CD8-positive, alpha-beta memory T cell (primary cell): ENCODE data around the gene SBNO2. TPM values are rescaled to one million over a fixed set of nuclear protein-coding genes. Genes with fewer than 3 reads are reported as not detected.
A peak's percentile ranks its signal among the peaks of the same experiment; 100 is the strongest.

Source experiments
- CTCF ChIA-PET: fragments of 350-600 bp; sonication (Branson Sonifier 250); formaldehyde crosslinking; loops from one replicate; lab custom pipeline; 2021; ENCODE audit warnings: antibody characterized with exemption; lab: Charles Lee
- POLR2A ChIA-PET: fragments of 350-600 bp; sonication (Branson Sonifier 250); formaldehyde crosslinking; loops from one replicate; lab custom pipeline; 2021; ENCODE audit warnings: antibody characterized with exemption; lab: Charles Lee
- DNase-seq, 5 donors: peaks; one replicate each; pipeline versions ENCODE4 v3.0.0 to v3.0.0-alpha.2; 2020 to 2022; ENCODE audit warnings: mixed read lengths in 1 of 5
- H3K27ac ChIP-seq: one replicate; pipeline ENCODE4 v1.7.0; 2013; ENCODE audit warnings: low read depth, mild to moderate bottlenecking, low read length, moderate library complexity
- H3K27me3 ChIP-seq: 2 replicates; pipeline ENCODE4 v1.7.0; 2013; ENCODE audit warnings: low read length, mild to moderate bottlenecking; ENCODE audit not compliant: insufficient read depth, poor library complexity, severe bottlenecking
- H3K36me3 ChIP-seq: 2 replicates; pipeline ENCODE4 v1.7.0; 2013; ENCODE audit warnings: mild to moderate bottlenecking, low read length, moderate library complexity; ENCODE audit not compliant: insufficient read depth
- H3K4me1 ChIP-seq: 2 replicates; pipeline ENCODE4 v1.7.0; 2013; ENCODE audit warnings: mild to moderate bottlenecking, low read length, moderate library complexity; ENCODE audit not compliant: insufficient read depth
- H3K4me3 ChIP-seq: 2 replicates; pipeline ENCODE4 v1.7.0; 2013; ENCODE audit warnings: mild to moderate bottlenecking, low read length
- H3K9me3 ChIP-seq: 2 replicates; pipeline ENCODE4 v1.7.0; 2013; ENCODE audit warnings: mild to moderate bottlenecking, low read length
- H3K27ac Mint-ChIP-seq, 8 donors: one replicate each; pipeline ENCODE4 v1.8.0; 2020 to 2021; ENCODE audit warnings: mixed read lengths in 8 of 8, mild to moderate bottlenecking in 6 of 8, inconsistent platforms in 3 of 8, moderate library complexity in 3 of 8
- H3K27me3 Mint-ChIP-seq, 2 donors: one replicate each; pipeline ENCODE4 v1.8.0; 2020 to 2021; ENCODE audit warnings: mixed read lengths in 2 of 2, mild to moderate bottlenecking in 1 of 2, moderate library complexity in 1 of 2
- H3K36me3 Mint-ChIP-seq, 3 donors: one replicate each; pipeline ENCODE4 v1.8.0; 2020 to 2021; ENCODE audit warnings: mixed read lengths in 3 of 3, inconsistent platforms in 1 of 3, mild to moderate bottlenecking in 1 of 3
- H3K4me1 Mint-ChIP-seq, 3 donors: one replicate each; pipeline ENCODE4 v1.8.0; 2020 to 2021; ENCODE audit warnings: mixed read lengths in 3 of 3, inconsistent platforms in 1 of 3, mild to moderate bottlenecking in 1 of 3
- H3K4me3 Mint-ChIP-seq, 7 donors: one replicate each; pipeline ENCODE4 v1.8.0; 2020 to 2021; ENCODE audit warnings: mixed read lengths in 7 of 7, mild to moderate bottlenecking in 6 of 7, moderate library complexity in 4 of 7, inconsistent platforms in 2 of 7
- H3K9me3 Mint-ChIP-seq, 5 donors: one replicate each; pipeline ENCODE4 v1.8.0; 2020 to 2022; ENCODE audit warnings: mixed read lengths in 5 of 5, mild to moderate bottlenecking in 3 of 5, moderate library complexity in 2 of 5, inconsistent platforms in 1 of 5
- polyA plus RNA-seq: library from polyadenylated mRNA; unstranded; fragments of 300-500 nt; fragmentation: Illumina TruSeq; gene quantifications from one replicate; pipeline ENCODE4 v1.2.3, GENCODE V29; 2021
- total RNA-seq, 2 experiments: library from RNA; stranded (reverse); gene quantifications; one replicate each; pipeline ENCODE4 v1.2.3, GENCODE V29; 2021

Gene SBNO2
- total and polyA plus RNA-seq, 3 experiments from 2014 or later: 4.3 to 61.0 (median 59.0) TPM

- H3K9me3 ChIP-seq: no peaks in the 10 kb centered on the region
- ChIA-PET CTCF (interaction anchor here (0.6 to 3.7 kb wide), 28 partner anchors 9 to 131 kb away, joined by 3 to 50 read pairs (median 4); partner anchors contain the start of gene ATP5F1D), POLR2A (interaction anchor here (0.6 to 1.0 kb wide), 7 partner anchors 15 to 131 kb away, joined by 3 to 5 read pairs (median 3); partner anchors contain the start of gene ATP5F1D)
- Mint-ChIP-seq H3K9me3 (no peaks in the 10 kb centered on the region), H3K27me3 (no peaks in the 10 kb centered on the region), H3K36me3 (peaks cover 0 to 41% (median 0%) of the 10 kb centered on the region in 3 donors), H3K27ac (peak overlapping the region in 3 of 8 donors; percentile 42 to 57 (median 43)), H3K4me3 (no peak overlapping the region), H3K4me1 (peaks cover 0 to 3% (median 0%) of the 10 kb centered on the region in 3 donors)
- peaks cover 6% of the 10 kb centered on the region for H3K4me1 ChIP-seq
- H3K4me3 ChIP-seq: no peak overlapping the region
- H3K27me3 ChIP-seq: no peaks in the 10 kb centered on the region
- H3K36me3 ChIP-seq: peaks cover 22% of the 10 kb centered on the region
- DNase-seq: peak; percentile 78 to 90 (median 83)
- peak overlapping the region; percentile 16 for H3K27ac ChIP-seq
Measured at GRCh38 chr19:1113030-1113985, 60.8 kb downstream of the SBNO2 start.

- H3K4me3 Mint-ChIP-seq: no peak overlapping the region
- ChIA-PET CTCF (interaction anchor here (0.8 to 3.7 kb wide), 21 partner anchors 10 to 132 kb away, joined by 3 to 50 read pairs (median 5); partner anchors contain the start of gene ATP5F1D), POLR2A (interaction anchor here (0.6 to 1.0 kb wide), 3 partner anchors 91 to 189 kb away, joined by 3 to 6 read pairs (median 3); partner anchors contain the start of gene ATP5F1D)
- DNase-seq: peak in 1 of 5 donors; percentile 46
- H3K9me3 ChIP-seq: no peaks in the 10 kb centered on the region
- H3K36me3 Mint-ChIP-seq: peaks cover 0 to 34% (median 0%) of the 10 kb centered on the region in 3 donors
- H3K27me3 ChIP-seq: no peaks in the 10 kb centered on the region
- H3K27me3 Mint-ChIP-seq: no peaks in the 10 kb centered on the region
- peaks cover 15% of the 10 kb centered on the region for H3K36me3 ChIP-seq
- H3K4me3 ChIP-seq: no peak overlapping the region
- peaks cover 6% of the 10 kb centered on the region for H3K4me1 ChIP-seq
- H3K27ac ChIP-seq: no peak overlapping the region
- no peak overlapping the region for H3K27ac Mint-ChIP-seq
- H3K9me3 Mint-ChIP-seq: no peaks in the 10 kb centered on the region
- H3K4me1 Mint-ChIP-seq: peaks cover 0 to 3% (median 0%) of the 10 kb centered on the region in 3 donors
Measured at GRCh38 chr19:1112268-1113029, 61.6 kb downstream of the SBNO2 start.

GRCh38 chr19:1111641-1112267 is 62.3 kb downstream of the SBNO2 start:
- Histone ChIP-seq H3K4me1 (peaks cover 6% of the 10 kb centered on the region), H3K27ac (no peak overlapping the region), H3K36me3 (peaks cover 15% of the 10 kb centered on the region), H3K9me3 (no peaks in the 10 kb centered on the region), H3K4me3 (no peak overlapping the region), H3K27me3 (no peaks in the 10 kb centered on the region)
- Mint-ChIP-seq H3K9me3 (no peaks in the 10 kb centered on the region), H3K36me3 (peaks cover 0 to 35% (median 0%) of the 10 kb centered on the region in 3 donors), H3K27me3 (no peaks in the 10 kb centered on the region), H3K4me1 (peaks cover 0 to 6% (median 1%) of the 10 kb centered on the region in 3 donors), H3K27ac (no peak overlapping the region), H3K4me3 (no peak overlapping the region)
- ChIA-PET CTCF (interaction anchor here (1.1 to 3.7 kb wide), 5 partner anchors 47 to 110 kb away, joined by 3 to 50 read pairs (median 8); no protein-coding TSS in a partner anchor), POLR2A (interaction anchor here (0.6 to 1.0 kb wide), 4 partner anchors 11 to 188 kb away, joined by 3 to 6 read pairs (median 4); partner anchors contain the start of gene ATP5F1D)
- DNase-seq: peak in 1 of 5 donors; percentile 48

GRCh38 chr19:1110809-1111640 is 63.0 kb downstream of the SBNO2 start:
- H3K36me3 ChIP-seq: peaks cover 8% of the 10 kb centered on the region
- no peaks in the 10 kb centered on the region for H3K27me3 Mint-ChIP-seq
- ChIA-PET CTCF (interaction anchor here (3.7 kb wide), 1 partner anchor 82 kb away, joined by 50 read pairs; no protein-coding TSS in a partner anchor), POLR2A (interaction anchor here (0.5 to 0.6 kb wide), 3 partner anchors 12 to 567 kb away, joined by 3 to 4 read pairs (median 3); no protein-coding TSS in a partner anchor)
- no peaks in the 10 kb centered on the region for H3K9me3 Mint-ChIP-seq
- H3K27me3 ChIP-seq: no peaks in the 10 kb centered on the region
- peaks cover 6% of the 10 kb centered on the region for H3K4me1 ChIP-seq
- no peak overlapping the region for H3K27ac ChIP-seq
- peaks cover 1 to 8% (median 2%) of the 10 kb centered on the region in 3 donors for H3K4me1 Mint-ChIP-seq
- no peak overlapping the region for H3K4me3 Mint-ChIP-seq
- no peak overlapping the region for H3K4me3 ChIP-seq
- no peaks in the 10 kb centered on the region for H3K9me3 ChIP-seq
- DNase-seq: no peak
- peak overlapping the region in 2 of 8 donors; percentile 29 to 36 for H3K27ac Mint-ChIP-seq
- peaks cover 0 to 38% (median 0%) of the 10 kb centered on the region in 3 donors for H3K36me3 Mint-ChIP-seq

- Histone ChIP-seq H3K4me3 (no peak overlapping the region), H3K9me3 (no peaks in the 10 kb centered on the region), H3K36me3 (peaks cover 8% of the 10 kb centered on the region), H3K27ac (no peak overlapping the region), H3K4me1 (peaks cover 10% of the 10 kb centered on the region), H3K27me3 (no peaks in the 10 kb centered on the region)
- Mint-ChIP-seq H3K36me3 (peaks cover 0 to 40% (median 0%) of the 10 kb centered on the region in 3 donors), H3K9me3 (no peaks in the 10 kb centered on the region), H3K27me3 (no peaks in the 10 kb centered on the region), H3K27ac (peak overlapping the region in 1 of 8 donors; percentile 14), H3K4me1 (peaks cover 1 to 16% (median 6%) of the 10 kb centered on the region in 3 donors), H3K4me3 (no peak overlapping the region)
- peak in 1 of 5 donors; percentile 46 for DNase-seq
- CTCF ChIA-PET: interaction anchor here (3.7 kb wide), 1 partner anchor 83 kb away, joined by 50 read pairs; no protein-coding TSS in a partner anchor
- POLR2A ChIA-PET: no interaction called here
Measured at GRCh38 chr19:1109697-1110671, 64.1 kb downstream of the SBNO2 start.

- Histone ChIP-seq H3K27me3 (no peaks in the 10 kb centered on the region), H3K4me1 (peaks cover 10% of the 10 kb centered on the region), H3K27ac (no peak overlapping the region), H3K4me3 (no peak overlapping the region), H3K36me3 (peaks cover 8% of the 10 kb centered on the region), H3K9me3 (no peaks in the 10 kb centered on the region)
- CTCF ChIA-PET: no interaction called here
- no peaks in the 10 kb centered on the region for H3K27me3 Mint-ChIP-seq
- H3K4me1 Mint-ChIP-seq: peaks cover 1 to 17% (median 6%) of the 10 kb centered on the region in 3 donors
- no peak for DNase-seq
- H3K27ac Mint-ChIP-seq: no peak overlapping the region
- H3K4me3 Mint-ChIP-seq: no peak overlapping the region
- H3K36me3 Mint-ChIP-seq: peaks cover 0 to 37% (median 0%) of the 10 kb centered on the region in 3 donors
- POLR2A ChIA-PET: interaction anchor here (0.6 kb wide), 1 partner anchor 21 kb away, joined by 3 read pairs; no protein-coding TSS in a partner anchor
- H3K9me3 Mint-ChIP-seq: no peaks in the 10 kb centered on the region
Measured at GRCh38 chr19:1109032-1109551, 65.0 kb downstream of the SBNO2 start.
